Epithelial cell of proximal tubule (primary cell): ENCODE results near the gene FRMPD4. TPM values are rescaled to one million over a fixed set of nuclear protein-coding genes. Genes with fewer than 3 reads are reported as not detected.
"Not testable (repeated sequence)": the region's sequence is repeated elsewhere in the genome, so short reads cannot be mapped to it uniquely, and the experiment has no call there.

Source experiments
- DNase-seq: peaks from one replicate; pipeline ENCODE4 v3.0.0-alpha.2; 2011; ENCODE audit warnings: low read depth
- H3K4me3 ChIP-seq: 2 replicates; pipeline ENCODE4 v1.5.1; 2011; ENCODE audit warnings: low read depth, mild to moderate bottlenecking, low read length
- total RNA-seq: library from RNA; depleted of rRNA; stranded (reverse); fragments of >200 nt; gene quantifications from 2 replicates; pipeline ENCODE4 v1.2.3, GENCODE V29; 2015
- TF ChIP-seq, protein P1 (sequence below): conservative IDR thresholded peaks from 2 replicates; pipeline ENCODE4 v1.5.1; 2012; ENCODE audit warnings: low read depth, mild to moderate bottlenecking, low read length

The FRMPD4 gene
- total RNA-seq, 1 donor from 2014 or later = 0.06 TPM

DNA sequence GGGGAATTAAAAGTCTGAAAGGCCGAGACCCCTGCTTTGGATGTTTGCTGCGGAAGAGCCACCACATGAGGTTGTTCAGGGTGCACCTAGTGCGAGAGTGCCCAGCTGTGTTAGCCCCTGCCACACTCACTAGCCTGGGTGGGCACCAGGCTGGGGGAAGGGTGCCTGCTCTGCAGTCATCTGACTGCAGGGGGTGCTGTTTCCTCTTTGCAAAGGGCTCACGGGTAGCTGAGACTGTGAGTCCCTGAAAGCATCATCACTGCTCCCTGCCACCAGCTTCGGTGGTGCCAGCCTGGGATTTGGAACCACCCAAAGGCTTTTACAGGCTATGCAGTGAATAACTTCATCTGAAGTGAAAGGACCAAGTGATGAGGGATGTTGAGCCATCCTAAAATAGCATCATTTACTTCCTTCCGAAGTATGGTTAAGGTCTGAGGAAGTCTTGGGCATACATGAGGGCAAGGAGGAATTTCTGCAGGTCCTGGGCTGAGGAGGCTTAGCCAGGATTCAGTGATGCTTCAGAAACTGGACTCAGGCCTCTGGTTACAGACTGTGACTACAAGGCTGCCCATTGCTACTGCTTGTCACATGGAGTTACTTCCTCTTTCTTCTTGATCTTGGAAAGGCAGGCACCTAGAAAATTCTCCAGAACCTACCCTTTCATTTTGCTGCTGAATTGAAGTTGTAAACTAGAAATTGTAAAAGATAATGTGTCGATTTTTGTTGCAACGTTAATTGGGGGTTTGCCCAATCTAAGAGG is 359.7 kb downstream of the FRMPD4 start:
- TF ChIP-seq, protein P1, sequence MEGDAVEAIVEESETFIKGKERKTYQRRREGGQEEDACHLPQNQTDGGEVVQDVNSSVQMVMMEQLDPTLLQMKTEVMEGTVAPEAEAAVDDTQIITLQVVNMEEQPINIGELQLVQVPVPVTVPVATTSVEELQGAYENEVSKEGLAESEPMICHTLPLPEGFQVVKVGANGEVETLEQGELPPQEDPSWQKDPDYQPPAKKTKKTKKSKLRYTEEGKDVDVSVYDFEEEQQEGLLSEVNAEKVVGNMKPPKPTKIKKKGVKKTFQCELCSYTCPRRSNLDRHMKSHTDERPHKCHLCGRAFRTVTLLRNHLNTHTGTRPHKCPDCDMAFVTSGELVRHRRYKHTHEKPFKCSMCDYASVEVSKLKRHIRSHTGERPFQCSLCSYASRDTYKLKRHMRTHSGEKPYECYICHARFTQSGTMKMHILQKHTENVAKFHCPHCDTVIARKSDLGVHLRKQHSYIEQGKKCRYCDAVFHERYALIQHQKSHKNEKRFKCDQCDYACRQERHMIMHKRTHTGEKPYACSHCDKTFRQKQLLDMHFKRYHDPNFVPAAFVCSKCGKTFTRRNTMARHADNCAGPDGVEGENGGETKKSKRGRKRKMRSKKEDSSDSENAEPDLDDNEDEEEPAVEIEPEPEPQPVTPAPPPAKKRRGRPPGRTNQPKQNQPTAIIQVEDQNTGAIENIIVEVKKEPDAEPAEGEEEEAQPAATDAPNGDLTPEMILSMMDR = peak; percentile 42
- DNase-seq = no peak
- H3K4me3 ChIP-seq = no peak overlapping the region

GRCh38 chrX:12505127-12505526 is 366.9 kb downstream of the FRMPD4 start:
- DNase-seq = no peak
- TF ChIP-seq, protein P1 = no peak
- H3K4me3 ChIP-seq = no peak overlapping the region

- DNase-seq, H3K4me3 ChIP-seq: not testable (repeated sequence)
Measured at GRCh38 chrX:12515384-12515783, 377.1 kb downstream of the FRMPD4 start.

DNA sequence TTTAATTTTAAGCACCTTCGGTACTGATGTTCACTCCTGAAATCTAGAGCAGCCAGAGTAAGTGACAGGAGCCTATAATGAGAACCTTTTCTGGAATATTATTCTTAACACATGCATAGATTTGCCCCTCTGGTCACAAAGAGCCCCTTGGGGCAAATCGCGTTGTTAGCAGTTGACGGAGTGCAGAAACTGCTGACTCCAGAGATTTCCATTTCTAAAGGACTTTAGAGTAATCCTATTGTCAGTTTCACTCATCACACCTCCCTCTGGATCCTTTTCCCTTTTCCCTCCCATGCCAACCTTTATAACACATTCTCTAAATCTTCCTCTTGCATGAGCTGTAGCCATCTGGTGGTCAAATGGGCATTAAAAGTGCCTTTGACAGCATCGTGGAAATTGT is 388.0 kb downstream of the FRMPD4 start:
- TF ChIP-seq, protein P1 = no peak
- no peak for DNase-seq
- no peak overlapping the region for H3K4me3 ChIP-seq

- H3K4me3 ChIP-seq, DNase-seq: not testable (repeated sequence)
Measured at GRCh38 chrX:12538096-12538495, 399.8 kb downstream of the FRMPD4 start.

DNA sequence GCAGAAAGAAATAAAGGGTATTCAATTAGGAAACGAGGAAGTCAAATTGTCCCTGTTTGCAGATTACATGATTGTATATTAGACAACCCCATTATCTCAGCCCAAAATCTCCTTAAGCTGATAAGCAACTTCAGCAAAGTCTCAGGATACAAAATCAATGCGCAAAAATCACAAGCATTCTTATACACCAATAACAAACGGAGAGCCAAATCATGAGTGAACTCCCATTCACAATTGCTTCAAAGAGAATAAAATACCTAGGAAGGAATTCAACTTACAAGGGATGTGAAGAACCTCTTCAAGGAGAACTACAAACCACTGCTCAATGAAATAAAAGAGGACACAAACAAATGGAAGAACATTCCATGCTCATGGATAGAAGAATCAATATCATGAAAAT is 404.0 kb downstream of the FRMPD4 start:
- not testable (repeated sequence) for DNase-seq, H3K4me3 ChIP-seq

GRCh38 chrX:12548341-12548740 is 410.1 kb downstream of the FRMPD4 start:
- no peak for DNase-seq
- H3K4me3 ChIP-seq = no peak overlapping the region
- TF ChIP-seq, protein P1 = no peak

DNA sequence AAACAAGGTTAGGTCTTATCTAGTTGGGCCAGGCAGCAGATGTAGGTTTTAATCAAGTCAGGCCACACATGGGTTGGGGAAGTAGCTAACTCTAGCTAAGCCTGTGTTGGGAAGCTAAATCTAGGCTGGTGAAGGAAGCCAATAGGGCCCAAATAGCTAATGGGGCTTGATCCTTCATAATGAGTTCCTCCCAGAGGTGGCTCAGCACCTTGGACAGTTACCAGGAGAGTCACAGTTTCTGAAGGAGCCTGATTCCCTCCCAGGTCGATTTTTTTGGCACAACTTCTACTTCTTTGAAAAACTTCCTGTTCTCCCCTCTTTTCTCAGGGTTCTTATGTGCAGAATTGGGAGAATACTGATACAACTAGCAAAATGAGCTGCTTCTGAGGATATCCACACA is 410.5 kb downstream of the FRMPD4 start:
- H3K4me3 ChIP-seq = no peak overlapping the region
- no peak for DNase-seq
- TF ChIP-seq, protein P1 = no peak
